ENCODE data around the gene CTNND2.

DNA sequence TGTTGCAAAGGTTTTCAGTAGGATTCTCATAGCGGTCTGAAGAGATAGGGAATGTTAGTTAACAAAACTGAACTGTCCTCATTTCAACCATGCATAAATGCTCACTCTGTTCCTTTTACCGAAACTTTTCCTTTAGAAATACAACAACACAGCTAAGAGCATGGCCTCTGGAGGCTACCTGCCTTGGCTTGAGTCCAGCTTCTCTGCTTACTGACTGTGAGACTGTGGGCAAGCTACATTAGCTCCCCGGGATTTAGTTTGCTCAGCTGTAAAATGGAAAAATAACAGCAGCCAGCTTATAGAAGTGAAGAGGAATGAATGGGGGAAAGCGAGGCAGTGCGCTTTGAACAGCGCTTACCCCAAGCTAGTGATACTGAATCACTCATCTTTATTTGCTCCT lies 635.4 kb downstream of the CTNND2 start:
- TF ChIP-seq, protein P1, sequence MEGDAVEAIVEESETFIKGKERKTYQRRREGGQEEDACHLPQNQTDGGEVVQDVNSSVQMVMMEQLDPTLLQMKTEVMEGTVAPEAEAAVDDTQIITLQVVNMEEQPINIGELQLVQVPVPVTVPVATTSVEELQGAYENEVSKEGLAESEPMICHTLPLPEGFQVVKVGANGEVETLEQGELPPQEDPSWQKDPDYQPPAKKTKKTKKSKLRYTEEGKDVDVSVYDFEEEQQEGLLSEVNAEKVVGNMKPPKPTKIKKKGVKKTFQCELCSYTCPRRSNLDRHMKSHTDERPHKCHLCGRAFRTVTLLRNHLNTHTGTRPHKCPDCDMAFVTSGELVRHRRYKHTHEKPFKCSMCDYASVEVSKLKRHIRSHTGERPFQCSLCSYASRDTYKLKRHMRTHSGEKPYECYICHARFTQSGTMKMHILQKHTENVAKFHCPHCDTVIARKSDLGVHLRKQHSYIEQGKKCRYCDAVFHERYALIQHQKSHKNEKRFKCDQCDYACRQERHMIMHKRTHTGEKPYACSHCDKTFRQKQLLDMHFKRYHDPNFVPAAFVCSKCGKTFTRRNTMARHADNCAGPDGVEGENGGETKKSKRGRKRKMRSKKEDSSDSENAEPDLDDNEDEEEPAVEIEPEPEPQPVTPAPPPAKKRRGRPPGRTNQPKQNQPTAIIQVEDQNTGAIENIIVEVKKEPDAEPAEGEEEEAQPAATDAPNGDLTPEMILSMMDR (IDR thresholded peaks at IDR 0.05 in 8 of 11, conservative IDR thresholded peaks at IDR 0.05 in 3 of 11): no peak
- no peak for TF ChIP-seq POLR2AphosphoS5 (IDR thresholded peaks at IDR 0.05)
